Fibroblast of villous mesenchyme (primary cell): ENCODE results near the gene MYADML2. TPM values are rescaled to one million over a fixed set of nuclear protein-coding genes. Genes with fewer than 3 reads are reported as not detected.

Source experiments
- DNase-seq: peaks from one replicate; pipeline ENCODE4 v3.0.0-alpha.2; 2010; ENCODE audit warnings: low read depth
- H3K4me3 ChIP-seq: 2 replicates; pipeline ENCODE4 v1.5.1; 2011; ENCODE audit warnings: low read depth, mild to moderate bottlenecking, low read length
- CTCF ChIP-seq: IDR thresholded peaks from 2 replicates; pipeline ENCODE4 v1.5.1; 2012; ENCODE audit warnings: low read depth, mild to moderate bottlenecking, low read length; ENCODE audit not compliant: insufficient read depth
- total RNA-seq: library from RNA; depleted of rRNA; stranded (reverse); fragments of >200 nt; gene quantifications from 2 replicates; pipeline ENCODE4 v1.2.3, GENCODE V29; 2012

MYADML2 gene
- total RNA-seq, 1 donor: not detected

GRCh38 chr17:81977211-81977808, 30.3 kb upstream of the MYADML2 start, which contains the start of gene ASPSCR1:
Gene ASPSCR1 (plus strand): TSS chr17:81977629. CDS start chr17:81977647, 18 bp downstream.
- TF ChIP-seq CTCF: no peak
- peak within 1 kb of the TSS; percentile 84 for H3K4me3 ChIP-seq
- DNase-seq: peak; percentile 92

- no peak for TF ChIP-seq CTCF
- DNase-seq: no peak
- peak overlapping the region; percentile 84 for H3K4me3 ChIP-seq
Observed at GRCh38 chr17:81976332-81977210, 29.5 kb upstream of the MYADML2 start.

DNA sequence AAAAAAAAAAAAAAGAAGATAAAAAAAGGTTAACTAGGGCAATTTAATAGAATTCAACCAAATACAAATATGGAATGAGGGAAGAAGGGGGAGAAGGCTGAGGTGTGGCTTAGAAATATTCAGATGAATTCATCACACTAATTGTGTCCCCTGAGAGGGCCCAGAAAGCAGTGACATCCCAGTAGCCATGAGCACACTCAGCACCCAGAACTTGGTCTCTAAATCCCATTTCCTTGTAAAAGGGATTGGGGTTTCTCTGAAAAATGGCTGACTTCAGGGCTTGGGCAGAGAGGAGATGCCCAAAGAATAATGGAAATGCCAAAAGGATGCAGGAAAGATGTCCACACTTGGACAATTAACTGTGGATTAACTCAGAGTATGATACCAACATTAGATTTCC, 26.4 kb upstream of the MYADML2 start:
- TF ChIP-seq CTCF: no peak
- H3K4me3 ChIP-seq: no peak overlapping the region
- DNase-seq: no peak

- TF ChIP-seq CTCF: no peak
- DNase-seq: no peak
- no peak overlapping the region for H3K4me3 ChIP-seq
Observed at GRCh38 chr17:81968850-81969812, 22.1 kb upstream of the MYADML2 start.

GRCh38 chr17:81968396-81968745, 21.3 kb upstream of the MYADML2 start:
- no peak for DNase-seq
- TF ChIP-seq CTCF: no peak
- no peak overlapping the region for H3K4me3 ChIP-seq

- peak overlapping the region; percentile 23 for H3K4me3 ChIP-seq
- peak; percentile 88 for DNase-seq
- TF ChIP-seq CTCF: no peak
Observed at GRCh38 chr17:81967533-81968395, 20.7 kb upstream of the MYADML2 start.
